ENCODE measurements around the gene TMEM43.

- TF ChIP-seq, protein P1, sequence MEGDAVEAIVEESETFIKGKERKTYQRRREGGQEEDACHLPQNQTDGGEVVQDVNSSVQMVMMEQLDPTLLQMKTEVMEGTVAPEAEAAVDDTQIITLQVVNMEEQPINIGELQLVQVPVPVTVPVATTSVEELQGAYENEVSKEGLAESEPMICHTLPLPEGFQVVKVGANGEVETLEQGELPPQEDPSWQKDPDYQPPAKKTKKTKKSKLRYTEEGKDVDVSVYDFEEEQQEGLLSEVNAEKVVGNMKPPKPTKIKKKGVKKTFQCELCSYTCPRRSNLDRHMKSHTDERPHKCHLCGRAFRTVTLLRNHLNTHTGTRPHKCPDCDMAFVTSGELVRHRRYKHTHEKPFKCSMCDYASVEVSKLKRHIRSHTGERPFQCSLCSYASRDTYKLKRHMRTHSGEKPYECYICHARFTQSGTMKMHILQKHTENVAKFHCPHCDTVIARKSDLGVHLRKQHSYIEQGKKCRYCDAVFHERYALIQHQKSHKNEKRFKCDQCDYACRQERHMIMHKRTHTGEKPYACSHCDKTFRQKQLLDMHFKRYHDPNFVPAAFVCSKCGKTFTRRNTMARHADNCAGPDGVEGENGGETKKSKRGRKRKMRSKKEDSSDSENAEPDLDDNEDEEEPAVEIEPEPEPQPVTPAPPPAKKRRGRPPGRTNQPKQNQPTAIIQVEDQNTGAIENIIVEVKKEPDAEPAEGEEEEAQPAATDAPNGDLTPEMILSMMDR (IDR thresholded peaks at IDR 0.05), result no peak
- TF ChIP-seq POLR2A (IDR thresholded peaks at IDR 0.05) (no peak), EP300 (IDR thresholded peaks at IDR 0.05) (no peak)
These were observed 13.4 kb downstream of the TMEM43 start for GRCh38 chr3:14138109-14138877.
